Stimulated activated CD4-positive, alpha-beta T cell treated with anti-CD3 and anti-CD28 coated beads, Interleukin-2, amount 100 ng/mL, for 24 hours (primary cell): ENCODE results near the gene PZP.

ENCODE experiments used
- DNase-seq, 2 donors: peaks; one replicate each; pipeline ENCODE4 v3.0.0-alpha.2; 2020

Gene PZP

GRCh38 chr12:9101018-9101687 is 107.0 kb downstream of the PZP start:
- DNase-seq = no peak

- no peak for DNase-seq
Measured at GRCh38 chr12:9099552-9100190, 108.5 kb downstream of the PZP start.
